DOHH2 (cell line): ENCODE results near the gene DCAF15.

Experiments
- H3F3A ChIP-seq: fragments of 200-600 bp; sonication (generic), shearing (Covaris generic); 2 replicates; pipeline ENCODE4 v1.6.0; 2016; ENCODE audit warnings: antibody characterized with exemption, mild to moderate bottlenecking; ENCODE audit not compliant: control insufficient read depth, insufficient read depth
- H3K27ac ChIP-seq: fragments of 200-600 bp; sonication (generic); 2 replicates; pipeline ENCODE4 v1.5.1; 2014; ENCODE audit warnings: low read depth, mild to moderate bottlenecking, low read length, moderate library complexity
- H3K27me3 ChIP-seq: fragments of 200-600 bp; sonication (generic); 2 replicates; pipeline ENCODE4 v1.6.1; 2014; ENCODE audit warnings: mild to moderate bottlenecking, low read length, mixed read lengths; ENCODE audit not compliant: control insufficient read depth
- H3K36me3 ChIP-seq: fragments of 200-600 bp; sonication (generic); 2 replicates; pipeline ENCODE4 v1.6.1; 2014; ENCODE audit warnings: mild to moderate bottlenecking, low read length, moderate library complexity, mixed read lengths; ENCODE audit not compliant: control insufficient read depth
- H3K4me1 ChIP-seq: fragments of 200-600 bp; sonication (generic); 2 replicates; pipeline ENCODE4 v1.6.1; 2014; ENCODE audit warnings: mild to moderate bottlenecking, low read length, mixed read lengths; ENCODE audit not compliant: control insufficient read depth
- H3K4me2 ChIP-seq: fragments of 200-600 bp; sonication (generic); 2 replicates; pipeline ENCODE4 v1.6.0; 2014; ENCODE audit warnings: mild to moderate bottlenecking, low read length, moderate library complexity
- H3K4me3 ChIP-seq: fragments of 200-600 bp; sonication (generic); 2 replicates; pipeline ENCODE4 v1.5.1; 2014; ENCODE audit warnings: mild to moderate bottlenecking, low read length, mixed read lengths
- H3K79me2 ChIP-seq: fragments of 200-600 bp; sonication (generic); 2 replicates; pipeline ENCODE4 v1.6.1; 2014; ENCODE audit warnings: mild to moderate bottlenecking, low read length, mixed read lengths; ENCODE audit not compliant: control insufficient read depth
- H3K9me2 ChIP-seq: fragments of 200-600 bp; sonication (generic); replicated peaks from 2 replicates; pipeline ENCODE4 v1.6.1; 2014; ENCODE audit warnings: mild to moderate bottlenecking, low read length, mixed read lengths; ENCODE audit not compliant: control insufficient read depth
- H3K9me3 ChIP-seq: fragments of 200-600 bp; sonication (generic); 2 replicates; pipeline ENCODE4 v1.6.1; 2014; ENCODE audit warnings: antibody characterized with exemption, low read length, mixed read lengths; ENCODE audit not compliant: control insufficient read depth, insufficient read depth
- H4K20me1 ChIP-seq: fragments of 200-600 bp; sonication (generic); 2 replicates; pipeline ENCODE4 v1.6.0; 2014; ENCODE audit warnings: low read depth, mild to moderate bottlenecking, antibody characterized with exemption, low read length, moderate library complexity; ENCODE audit not compliant: control insufficient read depth, insufficient read depth
- EZH2phosphoT487 ChIP-seq: fragments of 200-600 bp; sonication (generic); IDR thresholded peaks from 2 replicates; pipeline ENCODE4 v1.6.1; 2017; ENCODE audit warnings: borderline replicate concordance, mild to moderate bottlenecking, antibody characterized with exemption, low read length, moderate library complexity, mixed read lengths
- TF ChIP-seq, protein P1 (sequence below): fragments of 200-600 bp; sonication (generic); IDR thresholded peaks from one replicate; pipeline ENCODE4 v1.5.1; 2014; ENCODE audit warnings: antibody characterized with exemption, mild to moderate bottlenecking, low read depth, low read length; ENCODE audit not compliant: poor library complexity, severe bottlenecking

DCAF15 gene, protein sequence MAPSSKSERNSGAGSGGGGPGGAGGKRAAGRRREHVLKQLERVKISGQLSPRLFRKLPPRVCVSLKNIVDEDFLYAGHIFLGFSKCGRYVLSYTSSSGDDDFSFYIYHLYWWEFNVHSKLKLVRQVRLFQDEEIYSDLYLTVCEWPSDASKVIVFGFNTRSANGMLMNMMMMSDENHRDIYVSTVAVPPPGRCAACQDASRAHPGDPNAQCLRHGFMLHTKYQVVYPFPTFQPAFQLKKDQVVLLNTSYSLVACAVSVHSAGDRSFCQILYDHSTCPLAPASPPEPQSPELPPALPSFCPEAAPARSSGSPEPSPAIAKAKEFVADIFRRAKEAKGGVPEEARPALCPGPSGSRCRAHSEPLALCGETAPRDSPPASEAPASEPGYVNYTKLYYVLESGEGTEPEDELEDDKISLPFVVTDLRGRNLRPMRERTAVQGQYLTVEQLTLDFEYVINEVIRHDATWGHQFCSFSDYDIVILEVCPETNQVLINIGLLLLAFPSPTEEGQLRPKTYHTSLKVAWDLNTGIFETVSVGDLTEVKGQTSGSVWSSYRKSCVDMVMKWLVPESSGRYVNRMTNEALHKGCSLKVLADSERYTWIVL

DNA sequence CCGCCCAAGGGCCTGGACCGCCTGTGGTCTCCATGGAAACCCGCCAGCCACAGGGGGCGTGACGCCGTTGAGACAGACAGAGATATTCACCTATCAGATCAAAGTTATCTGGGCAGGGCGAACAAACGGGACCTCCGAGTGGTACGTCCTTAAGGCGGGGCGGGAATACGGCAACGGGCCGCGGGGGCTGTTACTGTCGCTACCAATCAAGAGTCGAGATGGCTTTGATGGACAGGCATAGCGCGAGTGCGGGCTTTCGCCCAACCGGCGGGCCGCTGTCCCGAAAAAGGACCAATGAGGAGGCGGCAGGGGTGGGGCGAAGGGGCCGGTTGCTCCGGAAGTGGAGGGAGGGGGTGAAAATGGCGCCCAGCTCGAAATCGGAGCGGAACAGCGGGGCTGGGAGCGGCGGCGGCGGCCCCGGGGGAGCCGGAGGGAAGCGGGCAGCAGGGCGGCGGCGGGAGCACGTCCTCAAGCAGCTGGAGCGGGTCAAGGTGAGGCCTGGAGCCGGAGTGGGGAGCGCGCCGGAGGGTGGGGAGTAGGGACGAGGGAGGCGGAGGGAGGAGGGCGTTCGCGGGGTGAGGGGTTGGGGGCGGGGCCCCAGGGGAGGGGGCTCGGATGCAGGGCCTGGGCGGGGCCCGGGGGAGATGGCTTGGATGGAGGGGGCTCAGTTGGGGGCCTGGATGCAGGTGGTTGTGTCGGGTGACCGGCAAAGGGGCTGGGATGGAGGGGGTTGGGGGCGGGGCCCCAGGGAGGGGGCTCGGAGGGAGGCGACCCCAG is at the start of gene DCAF15:
Gene DCAF15, plus strand, starts transcription at position 356 of the 777 bp plus-strand sequence. Its CDS starts 4 bp downstream, at position 360.
- Histone ChIP-seq H3K9me2 (no peaks in the 10 kb centered on the region), H3K27ac (peak within 1 kb of the TSS; percentile 58), H3K4me1 (peaks cover 16% of the 10 kb centered on the region), H4K20me1 (peaks cover 6% of the 10 kb centered on the region; the same call in 1 of the 2 replicates), H3K27me3 (no peaks in the 10 kb centered on the region), H3K4me2 (peak within 1 kb of the TSS; percentile 92), H3K79me2 (peaks cover 28% of the 10 kb centered on the region), H3K36me3 (peaks cover 32% of the 10 kb centered on the region), H3K4me3 (peak within 1 kb of the TSS; percentile 97), H3K9me3 (no peaks in the 10 kb centered on the region), H3F3A (no peaks in the 10 kb centered on the region)
- TF ChIP-seq, protein P1, sequence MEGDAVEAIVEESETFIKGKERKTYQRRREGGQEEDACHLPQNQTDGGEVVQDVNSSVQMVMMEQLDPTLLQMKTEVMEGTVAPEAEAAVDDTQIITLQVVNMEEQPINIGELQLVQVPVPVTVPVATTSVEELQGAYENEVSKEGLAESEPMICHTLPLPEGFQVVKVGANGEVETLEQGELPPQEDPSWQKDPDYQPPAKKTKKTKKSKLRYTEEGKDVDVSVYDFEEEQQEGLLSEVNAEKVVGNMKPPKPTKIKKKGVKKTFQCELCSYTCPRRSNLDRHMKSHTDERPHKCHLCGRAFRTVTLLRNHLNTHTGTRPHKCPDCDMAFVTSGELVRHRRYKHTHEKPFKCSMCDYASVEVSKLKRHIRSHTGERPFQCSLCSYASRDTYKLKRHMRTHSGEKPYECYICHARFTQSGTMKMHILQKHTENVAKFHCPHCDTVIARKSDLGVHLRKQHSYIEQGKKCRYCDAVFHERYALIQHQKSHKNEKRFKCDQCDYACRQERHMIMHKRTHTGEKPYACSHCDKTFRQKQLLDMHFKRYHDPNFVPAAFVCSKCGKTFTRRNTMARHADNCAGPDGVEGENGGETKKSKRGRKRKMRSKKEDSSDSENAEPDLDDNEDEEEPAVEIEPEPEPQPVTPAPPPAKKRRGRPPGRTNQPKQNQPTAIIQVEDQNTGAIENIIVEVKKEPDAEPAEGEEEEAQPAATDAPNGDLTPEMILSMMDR, result no peak
- TF ChIP-seq EZH2phosphoT487, result no peak

- Histone ChIP-seq H4K20me1 (no peaks in the 10 kb centered on the region), H3K4me2 (0 out of 2 replicates have a peak overlapping the region, but pooled peaks have one; percentile 12), H3F3A (no peaks in the 10 kb centered on the region), H3K27ac (no peak overlapping the region), H3K9me2 (no peaks in the 10 kb centered on the region), H3K4me3 (no peak overlapping the region), H3K4me1 (peaks cover 27% of the 10 kb centered on the region), H3K27me3 (no peaks in the 10 kb centered on the region), H3K79me2 (peaks cover 17% of the 10 kb centered on the region), H3K36me3 (no peaks in the 10 kb centered on the region), H3K9me3 (no peaks in the 10 kb centered on the region)
- TF ChIP-seq, protein P1, result peak; percentile 75
- no peak for TF ChIP-seq EZH2phosphoT487
Observed at GRCh38 chr19:13902993-13903555, 49.2 kb upstream of the DCAF15 start.

GRCh38 chr19:13905634-13906520 is 46.4 kb upstream of the DCAF15 start, which contains the start of the genes BRME1 and CC2D1A:
TSS of gene BRME1 (minus strand) at chr19:13906117. CDS start at chr19:13904892, 1,225 bp downstream.
TSS of gene CC2D1A (plus strand) at chr19:13906201. CDS start at chr19:13906442, 241 bp downstream.
- H3K36me3 ChIP-seq, result peaks cover 12% of the 10 kb centered on the region
- H3K4me2 ChIP-seq, result peak within 1 kb of the TSS; percentile 80
- no peaks in the 10 kb centered on the region for H3K27me3 ChIP-seq
- H3K4me3 ChIP-seq, result peak within 1 kb of the TSS; percentile 78
- no peak for TF ChIP-seq EZH2phosphoT487
- TF ChIP-seq, protein P1, result no peak
- H3K79me2 ChIP-seq, result peaks cover 17% of the 10 kb centered on the region
- H3K9me3 ChIP-seq, result no peaks in the 10 kb centered on the region
- peaks cover 27% of the 10 kb centered on the region for H3K4me1 ChIP-seq
- H3K9me2 ChIP-seq, result no peaks in the 10 kb centered on the region
- H4K20me1 ChIP-seq, result no peaks in the 10 kb centered on the region
- H3K27ac ChIP-seq, result peak within 1 kb of the TSS; percentile 11; the same call in 1 of the 2 replicates
- H3F3A ChIP-seq, result no peaks in the 10 kb centered on the region
